SHP77 treated with DMSO at 0.1 percent for 48 hours (cell line): Measurements from ENCODE around the gene DDX42.
"Not testable (repeated sequence)": the region's sequence is repeated elsewhere in the genome, so short reads cannot be mapped to it uniquely, and the experiment has no call there.

ENCODE experiments used
- DNase-seq: peaks from one replicate; lab custom pipeline; 2025; lab: John Stamatoyannopoulos, UW

DDX42 gene

GRCh38 chr17:63840591-63841349 lies 66.8 kb downstream of the DDX42 start:
- no peak for DNase-seq

- DNase-seq: no peak
These were observed 67.6 kb downstream of the DDX42 start for GRCh38 chr17:63841350-63842172.

- DNase-seq: no peak
These were observed 68.2 kb downstream of the DDX42 start for GRCh38 chr17:63842173-63842539.

GRCh38 chr17:63842540-63843386 lies 68.8 kb downstream of the DDX42 start, which contains the start of gene SMARCD2:
Gene SMARCD2 (minus strand): TSS chr17:63842685. CDS start chr17:63842674, 11 bp downstream.
- peak; percentile 95 for DNase-seq

- DNase-seq: not testable (repeated sequence)
These were observed 69.5 kb downstream of the DDX42 start for GRCh38 chr17:63843387-63843888.

- DNase-seq: no peak
These were observed 70.1 kb downstream of the DDX42 start for GRCh38 chr17:63843910-63844677.

GRCh38 chr17:63845509-63845908 lies 71.5 kb downstream of the DDX42 start:
- DNase-seq: no peak

DNA sequence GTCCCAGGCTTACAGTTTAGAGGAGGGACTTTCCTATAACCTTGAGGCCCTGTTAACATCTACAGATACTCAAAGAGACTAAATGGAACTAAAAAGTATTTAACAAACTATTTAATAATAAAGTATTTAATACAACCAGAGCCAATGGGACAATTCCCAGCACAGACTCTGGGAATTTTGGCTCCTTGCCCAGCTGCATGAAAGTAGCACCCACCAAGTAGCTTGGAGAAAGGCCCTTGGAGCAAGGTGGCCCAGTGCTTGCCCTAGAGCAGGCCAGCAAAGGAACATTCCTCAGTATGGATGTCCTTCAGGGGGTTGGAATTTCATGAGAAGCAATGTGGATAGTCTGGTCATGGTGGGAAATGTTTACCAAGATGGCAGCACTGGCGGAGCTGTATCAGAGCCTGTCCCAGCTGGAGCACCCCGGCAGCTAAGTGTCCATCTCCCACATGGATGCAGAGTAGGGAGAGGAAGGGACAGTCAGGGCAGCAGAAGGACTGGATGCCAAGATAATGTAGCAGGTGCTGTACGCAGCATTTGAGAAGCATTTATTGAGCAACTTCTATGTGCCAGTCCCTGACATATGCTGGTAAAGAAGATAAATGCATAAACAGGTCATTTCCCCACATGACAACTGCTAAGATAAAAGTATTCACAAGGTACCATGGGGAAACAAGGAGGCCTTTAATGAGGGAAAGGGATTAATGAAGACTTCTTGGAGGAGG lies 73.7 kb downstream of the DDX42 start:
- no peak for DNase-seq

DNA sequence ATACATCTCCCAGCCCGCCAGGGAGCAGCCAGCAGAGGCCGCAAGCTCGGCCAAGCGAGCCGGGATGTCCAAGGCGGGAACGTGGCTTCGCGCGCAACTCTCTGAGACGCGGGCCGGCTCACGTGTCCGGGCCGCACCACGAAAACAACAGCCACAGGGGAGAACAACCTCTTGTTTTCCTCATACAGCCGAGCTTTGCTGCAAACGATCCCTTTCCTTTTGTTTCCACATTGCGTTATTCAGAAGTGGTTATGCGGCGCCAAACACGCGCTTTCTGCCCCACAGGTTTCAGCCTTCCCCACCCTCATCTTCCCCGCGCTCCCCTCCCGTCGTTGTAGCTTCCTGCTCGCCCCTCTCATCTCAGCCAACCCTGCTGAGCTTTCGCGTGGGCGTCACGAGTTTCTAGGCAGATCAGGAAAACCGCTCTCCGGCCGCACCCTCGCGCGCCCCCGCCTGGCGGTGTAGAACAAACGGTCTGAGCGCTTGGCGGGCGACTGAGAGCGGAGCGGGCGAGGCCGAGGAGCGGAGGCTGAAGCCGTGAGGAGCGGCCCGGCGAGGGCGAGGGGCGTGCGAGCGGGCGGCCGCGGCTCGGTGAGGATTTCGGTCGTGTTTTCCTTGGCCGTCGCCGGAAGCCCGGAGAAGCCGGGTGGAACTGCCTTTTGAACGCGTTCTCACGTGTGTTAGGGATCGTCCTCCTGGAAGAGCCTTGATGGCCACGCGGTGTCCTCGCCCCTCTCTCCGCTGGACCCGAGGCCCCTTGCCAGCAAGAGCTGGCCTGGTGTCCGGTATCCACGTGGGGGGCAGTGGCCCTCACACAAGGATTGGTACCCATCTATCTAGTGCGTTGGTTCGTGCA lies 75.1 kb downstream of the DDX42 start:
- no peak for DNase-seq

- no peak for DNase-seq
These were observed 76.4 kb downstream of the DDX42 start for GRCh38 chr17:63850401-63850800.

- DNase-seq: no peak
These were observed 79.3 kb downstream of the DDX42 start for GRCh38 chr17:63853260-63853659.

- no peak for DNase-seq
These were observed 80.7 kb downstream of the DDX42 start for GRCh38 chr17:63854709-63855108.

- no peak for DNase-seq
These were observed 81.2 kb downstream of the DDX42 start for GRCh38 chr17:63855185-63855584.

- DNase-seq: not testable (repeated sequence)
These were observed 82.5 kb downstream of the DDX42 start for GRCh38 chr17:63856425-63856824.

DNA sequence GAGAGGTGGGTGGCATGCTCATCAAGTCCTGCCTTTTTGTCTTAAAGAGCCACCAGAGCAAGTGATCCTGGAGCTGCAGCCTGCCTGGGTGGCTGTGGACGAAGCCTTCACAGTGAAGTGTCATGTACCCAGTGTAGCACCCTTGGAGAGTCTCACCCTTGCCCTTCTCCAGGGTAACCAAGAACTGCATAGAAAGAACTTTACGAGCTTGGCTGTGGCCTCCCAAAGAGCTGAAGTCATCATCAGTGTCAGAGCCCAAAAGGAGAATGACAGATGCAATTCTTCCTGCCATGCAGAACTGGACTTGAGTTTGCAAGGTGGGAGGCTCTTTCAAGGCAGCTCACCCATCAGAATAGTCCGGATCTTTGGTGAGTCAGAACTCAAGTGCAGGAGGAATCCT lies 85.3 kb downstream of the DDX42 start:
- no peak for DNase-seq

GRCh38 chr17:63866625-63867024 lies 92.7 kb downstream of the DDX42 start:
- not testable (repeated sequence) for DNase-seq
